HG03060 (cell line): ENCODE results near the gene SALL4.
"Not testable (repeated sequence)": the region's sequence is repeated elsewhere in the genome, so short reads cannot be mapped to it uniquely, and the experiment has no call there.

Experiments used
- ATAC-seq: cut with Tn5 transposase; IDR thresholded peaks from one replicate; pipeline ENCODE4 v1.9.1; 2021; ENCODE audit warnings: low read depth, moderate number of reproducible peaks; ENCODE audit not compliant: unreplicated experiment

Gene SALL4

DNA sequence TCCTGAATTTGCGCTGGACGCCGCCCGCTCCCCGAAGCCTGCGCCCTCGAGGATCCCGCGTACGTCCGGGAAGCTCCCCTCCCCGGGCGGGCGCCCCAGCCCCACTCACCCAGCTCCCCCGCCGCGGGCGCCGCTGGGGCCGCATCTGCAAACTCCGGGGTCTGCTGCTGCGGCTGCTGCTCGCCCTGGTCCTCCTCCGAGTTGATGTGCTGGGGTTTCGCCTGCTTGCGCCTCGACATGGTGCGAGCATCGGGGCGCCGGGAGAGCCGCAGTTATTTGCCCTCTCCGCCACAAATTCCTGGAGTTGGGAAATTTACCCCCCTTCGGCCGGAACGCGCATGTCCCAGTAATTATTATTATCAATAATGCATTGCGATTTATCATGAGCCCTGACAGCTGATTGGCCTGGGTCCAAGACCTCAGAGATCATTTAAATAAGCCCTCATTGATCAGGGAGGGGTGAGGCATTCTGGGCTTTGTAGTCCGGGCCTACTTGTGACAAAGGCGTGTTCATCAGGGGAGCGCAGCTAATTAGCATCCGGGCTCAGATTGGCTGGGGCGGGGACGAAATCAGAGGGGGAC lies at the start of gene SALL4:
Gene SALL4 (minus strand): TSS at position 352 of the 582 bp plus-strand sequence. CDS start 113 bp downstream, at position 239.
- no peak for ATAC-seq

DNA sequence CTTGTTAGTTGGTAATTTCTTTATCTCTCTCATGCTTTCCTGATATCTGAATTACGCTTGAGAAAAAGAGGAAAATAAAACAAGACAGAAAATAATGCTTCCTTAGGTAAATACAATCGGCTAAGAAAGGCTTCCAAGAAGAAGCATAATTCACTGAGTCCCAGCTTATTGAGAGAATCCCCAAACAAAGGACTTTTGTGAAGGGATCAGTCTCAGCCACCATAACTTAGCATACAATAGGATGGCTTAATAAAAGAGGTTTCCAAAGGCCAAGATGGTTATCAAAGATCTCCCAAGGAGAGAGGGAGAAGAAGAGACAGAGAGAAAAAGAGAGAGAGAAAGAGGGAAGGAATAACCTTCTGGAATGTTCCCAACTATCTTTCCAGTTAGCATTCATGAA lies 46.0 kb upstream of the SALL4 start:
- no peak for ATAC-seq

DNA sequence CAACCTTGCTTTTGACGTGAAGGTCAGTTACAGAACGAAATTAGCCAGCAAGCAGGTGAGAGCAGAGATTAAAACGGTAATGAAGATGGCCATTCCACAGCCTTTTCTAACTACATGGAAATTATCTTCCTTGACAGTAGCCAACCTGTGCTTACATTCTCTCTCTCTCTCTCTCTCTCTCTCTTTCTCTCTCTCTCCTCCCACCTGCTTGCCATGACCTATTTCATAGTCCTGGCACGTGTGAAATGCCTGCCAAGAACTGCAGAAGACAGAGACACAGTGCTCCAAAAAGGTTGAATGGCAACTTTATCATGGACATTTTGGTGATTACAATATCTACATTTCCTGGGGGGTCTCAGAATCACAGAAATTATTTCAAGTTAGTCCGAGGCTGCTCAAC lies 38.5 kb upstream of the SALL4 start:
- no peak for ATAC-seq

DNA sequence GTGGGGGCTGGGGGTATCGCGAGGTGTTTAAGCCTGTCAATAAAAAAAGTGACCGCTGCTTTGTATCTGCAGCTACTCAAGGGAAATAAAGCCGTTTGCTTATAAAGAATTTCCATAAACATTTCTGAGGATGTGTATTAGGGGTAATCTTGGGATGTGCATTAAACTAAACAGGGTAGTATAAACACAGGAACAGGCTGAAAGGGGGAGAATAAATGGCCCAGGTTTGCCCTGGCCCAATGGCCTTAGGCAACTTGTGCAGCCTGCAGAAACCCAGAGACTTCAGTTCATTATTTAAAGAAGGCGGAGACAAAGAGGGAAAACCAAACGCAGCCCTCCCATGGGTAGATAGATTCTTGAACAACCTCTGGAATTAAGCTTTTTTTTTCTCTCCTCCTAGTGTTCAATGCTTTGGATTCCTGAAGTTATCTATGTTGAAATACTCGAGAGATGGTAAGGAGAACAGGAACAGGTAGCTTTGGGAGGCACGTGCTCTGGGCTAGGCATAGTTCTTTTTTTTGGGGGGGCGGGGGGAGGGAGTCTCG lies 35.6 kb upstream of the SALL4 start:
- ATAC-seq = no peak

- no peak for ATAC-seq
Observed at GRCh38 chr20:51837436-51837835, 35.1 kb upstream of the SALL4 start.

DNA sequence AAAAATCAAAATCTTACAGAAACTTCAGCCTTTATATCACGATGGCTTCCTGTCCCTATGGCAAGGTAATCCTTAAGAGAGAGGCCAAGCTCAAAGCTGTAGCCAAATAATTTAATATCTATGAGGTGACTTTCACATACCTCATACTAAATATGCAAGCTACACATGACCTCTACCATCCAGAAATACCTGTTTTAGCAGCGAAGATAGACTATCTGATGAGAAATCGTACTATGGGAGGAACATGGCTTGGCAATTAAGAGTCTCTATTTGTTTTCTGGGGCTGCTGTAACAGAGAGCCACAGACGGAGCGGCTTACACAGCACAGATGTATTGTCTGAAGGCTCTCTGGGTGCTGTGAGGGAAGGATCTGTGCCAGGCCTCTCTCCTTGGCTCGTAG lies 31.0 kb upstream of the SALL4 start:
- ATAC-seq = no peak

DNA sequence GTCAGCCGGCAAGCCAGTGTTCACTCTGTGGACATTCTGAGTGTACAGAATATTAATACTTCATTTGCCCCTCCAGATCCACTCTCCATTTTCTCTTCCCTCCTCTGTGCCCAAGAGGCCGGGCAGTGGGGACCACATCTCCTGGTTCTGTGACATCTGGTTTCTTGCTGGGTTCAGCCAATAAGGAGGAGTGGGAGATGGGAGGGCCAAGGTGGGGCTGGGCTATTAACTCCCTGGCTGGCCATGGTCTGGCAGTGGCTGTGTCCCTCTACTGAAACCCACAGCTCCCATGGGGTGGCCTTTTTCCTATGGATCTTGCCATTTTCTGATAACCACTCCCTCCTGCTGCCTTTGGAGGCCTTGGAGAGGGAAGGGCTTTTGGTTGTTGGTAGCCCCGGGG lies 30.0 kb upstream of the SALL4 start:
- ATAC-seq = no peak

GRCh38 chr20:51831866-51832265 lies 29.5 kb upstream of the SALL4 start:
- ATAC-seq = no peak

DNA sequence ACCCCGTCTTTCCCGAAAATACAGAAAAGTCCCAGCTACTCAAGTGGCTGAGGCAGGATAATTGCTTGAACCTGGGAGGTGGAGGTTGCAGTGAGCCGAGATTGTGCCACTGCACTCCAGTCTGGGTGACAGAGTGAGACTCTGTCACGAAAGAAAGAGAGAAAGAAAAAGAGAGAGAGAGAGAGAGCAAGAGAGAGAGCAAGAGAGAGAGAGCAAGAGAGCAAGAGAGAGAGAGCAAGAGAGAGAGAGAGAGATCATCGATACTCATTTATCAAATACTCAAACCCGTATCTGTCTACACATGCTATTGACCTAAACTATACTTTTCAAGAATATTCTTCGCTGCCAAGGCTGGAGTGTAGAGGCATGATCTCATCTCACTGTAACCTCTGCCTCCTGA lies 28.2 kb upstream of the SALL4 start:
- ATAC-seq = no peak

DNA sequence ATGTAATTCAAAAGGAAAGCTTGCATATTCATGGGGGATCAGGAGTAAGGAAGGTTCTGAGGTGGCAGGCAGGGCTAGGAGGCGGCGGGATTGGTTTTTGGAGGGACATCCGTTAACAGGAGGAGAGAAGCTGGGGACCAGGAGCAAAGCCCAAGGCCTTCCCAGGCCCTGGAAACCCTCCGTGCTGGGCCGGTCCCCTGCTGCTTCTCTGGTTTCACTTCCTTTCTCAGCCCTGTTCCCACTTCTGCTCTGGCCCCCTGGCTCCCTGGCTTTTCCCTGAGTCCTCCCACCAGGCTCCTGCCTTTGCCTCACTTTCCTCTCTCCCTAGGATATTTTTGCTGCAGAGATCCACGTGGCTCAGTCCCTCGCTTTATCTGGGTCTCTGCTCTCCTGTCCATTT lies 26.4 kb upstream of the SALL4 start:
- no peak for ATAC-seq

DNA sequence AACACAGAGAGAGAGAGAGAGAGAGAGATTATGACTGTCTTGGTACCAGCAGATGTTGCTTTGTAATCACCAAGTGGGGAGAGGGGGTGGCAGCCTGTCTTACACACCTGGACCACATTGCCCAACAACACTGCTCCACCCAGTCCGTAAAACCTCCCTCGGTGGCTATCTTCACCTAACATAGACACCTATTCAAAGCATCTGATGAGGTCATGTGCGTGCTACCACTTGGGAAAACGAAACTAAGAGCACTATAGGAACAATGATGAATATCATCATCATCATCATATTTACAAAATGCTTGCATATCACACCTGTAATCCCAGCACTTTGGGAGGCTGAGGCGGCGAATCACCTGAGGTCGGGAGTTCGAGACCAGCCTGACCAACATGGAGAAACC lies 24.1 kb upstream of the SALL4 start:
- no peak for ATAC-seq

DNA sequence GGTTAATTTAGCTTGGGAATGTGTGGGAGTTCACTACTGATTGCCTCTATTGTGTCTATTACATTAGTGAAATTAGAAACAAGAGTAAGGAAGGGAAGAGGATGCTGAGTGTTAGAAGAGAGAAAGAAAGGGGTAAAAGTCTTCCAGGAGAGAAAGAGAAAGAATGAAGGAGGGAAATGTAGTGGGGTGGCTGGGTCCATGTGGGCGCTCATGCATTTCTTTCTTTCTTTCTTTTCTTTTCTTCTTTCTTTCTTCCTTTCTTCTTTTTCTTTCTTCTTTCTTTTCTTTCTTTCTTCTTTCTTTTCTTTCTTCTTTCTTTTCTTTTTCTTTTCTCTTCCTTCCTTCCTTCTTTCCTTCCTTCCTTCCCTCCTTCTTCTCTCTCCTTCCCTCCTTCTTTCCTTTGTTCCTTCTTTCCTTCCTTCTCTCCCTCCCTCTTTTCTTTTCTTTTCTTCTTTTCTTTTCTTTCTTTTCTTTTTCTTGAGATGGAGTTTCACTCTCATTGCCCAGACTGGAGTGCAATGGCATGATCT lies 16.2 kb upstream of the SALL4 start:
- no peak for ATAC-seq

DNA sequence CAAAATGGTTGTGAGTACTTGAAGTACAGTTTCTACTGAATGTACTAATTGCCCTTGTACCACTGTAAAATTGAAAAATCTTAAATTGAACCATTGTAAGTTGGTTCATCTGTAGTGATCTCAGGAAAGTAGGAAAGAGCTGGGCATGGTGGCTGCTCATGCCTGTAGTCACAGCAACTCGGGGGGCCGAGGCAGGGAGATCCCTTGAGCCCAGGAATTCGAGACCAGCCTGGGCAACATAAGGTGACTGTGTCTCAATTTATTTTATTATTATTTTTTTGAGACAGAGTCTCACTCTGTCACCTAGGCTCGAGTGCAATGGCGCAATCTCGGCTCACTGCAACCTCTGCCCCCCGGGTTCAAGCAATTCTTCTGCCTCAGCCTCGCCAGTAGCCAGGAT lies 14.5 kb upstream of the SALL4 start:
- ATAC-seq = not testable (repeated sequence)

DNA sequence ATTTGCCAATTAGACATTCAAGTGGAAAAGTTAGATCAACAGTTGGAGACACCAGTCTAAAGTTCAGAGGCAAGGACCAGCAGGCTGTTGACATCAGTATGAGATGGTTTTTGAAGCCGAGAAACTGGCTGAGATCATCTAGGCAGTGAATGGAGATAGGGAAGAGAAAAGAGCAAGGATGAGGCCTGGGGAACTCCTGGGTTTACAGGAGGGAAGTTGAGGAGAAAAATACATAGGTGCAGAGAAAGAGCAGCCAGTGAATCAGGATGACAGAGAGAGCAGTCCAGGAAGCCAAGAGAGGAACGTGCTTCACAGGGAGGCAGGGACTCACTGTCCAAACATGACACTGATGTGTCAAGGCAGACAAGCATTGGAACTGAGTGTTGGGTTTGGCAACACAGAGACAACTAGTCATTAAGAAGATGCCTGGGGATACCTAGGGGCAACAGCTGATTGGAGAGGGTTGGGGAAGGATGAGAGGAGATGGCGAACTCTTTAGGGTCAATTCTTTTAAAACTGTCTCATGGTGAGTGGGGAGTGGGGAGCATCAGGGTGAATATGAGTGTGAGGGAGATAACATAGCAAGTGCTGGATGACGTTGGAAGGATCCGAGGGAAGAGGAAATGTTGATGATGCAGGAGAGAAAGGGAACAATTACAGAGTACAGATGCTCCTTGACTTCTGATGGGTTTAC lies 13.2 kb upstream of the SALL4 start:
- no peak for ATAC-seq

GRCh38 chr20:51812861-51813260 lies 10.5 kb upstream of the SALL4 start:
- no peak for ATAC-seq

- ATAC-seq = no peak
Observed at GRCh38 chr20:51811514-51812128, 9.3 kb upstream of the SALL4 start.

- no peak for ATAC-seq
Observed at GRCh38 chr20:51811042-51811355, 8.7 kb upstream of the SALL4 start.

DNA sequence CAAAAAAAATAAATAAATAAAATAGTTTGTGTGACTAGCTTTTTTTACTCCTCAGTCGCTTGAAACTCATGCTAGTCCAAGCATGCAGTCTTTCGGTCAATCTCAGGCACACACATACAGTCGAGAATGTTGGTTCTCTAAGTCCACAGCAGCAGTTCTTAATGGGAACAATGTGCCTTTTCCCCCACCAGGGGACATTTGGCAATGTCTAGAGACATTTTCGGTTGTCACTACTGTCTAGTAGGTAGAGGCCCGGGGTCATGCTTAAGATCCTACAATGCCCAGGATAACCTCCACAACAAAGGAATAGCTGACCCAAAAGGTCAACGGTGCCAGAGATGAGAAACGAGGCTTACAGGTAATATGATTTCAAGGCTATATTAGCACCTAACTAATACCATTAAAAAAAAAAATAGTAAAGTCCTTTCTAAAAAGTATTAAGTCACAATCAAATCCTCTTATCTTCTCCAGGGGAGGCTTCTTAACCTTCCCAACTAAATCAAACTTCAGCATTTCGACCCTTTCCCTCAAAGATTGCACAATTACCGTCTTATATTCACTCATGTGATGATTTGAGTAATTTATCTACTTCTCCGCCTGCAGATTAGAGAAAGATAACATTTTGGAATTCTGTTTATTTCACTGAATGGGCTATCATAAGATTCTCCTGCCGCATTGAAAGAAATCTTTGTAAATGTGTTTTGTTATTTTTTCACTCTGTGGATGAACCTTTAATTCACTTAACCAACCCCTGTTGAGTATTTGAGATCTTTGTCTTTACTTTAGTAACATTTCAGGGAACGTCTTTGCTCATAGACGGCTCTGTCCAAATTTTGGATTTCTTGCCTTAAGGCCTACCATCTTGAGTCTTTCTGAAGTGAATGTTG lies 8.1 kb upstream of the SALL4 start:
- no peak for ATAC-seq

- ATAC-seq = no peak
Observed at GRCh38 chr20:51807720-51808250, 5.5 kb upstream of the SALL4 start.

DNA sequence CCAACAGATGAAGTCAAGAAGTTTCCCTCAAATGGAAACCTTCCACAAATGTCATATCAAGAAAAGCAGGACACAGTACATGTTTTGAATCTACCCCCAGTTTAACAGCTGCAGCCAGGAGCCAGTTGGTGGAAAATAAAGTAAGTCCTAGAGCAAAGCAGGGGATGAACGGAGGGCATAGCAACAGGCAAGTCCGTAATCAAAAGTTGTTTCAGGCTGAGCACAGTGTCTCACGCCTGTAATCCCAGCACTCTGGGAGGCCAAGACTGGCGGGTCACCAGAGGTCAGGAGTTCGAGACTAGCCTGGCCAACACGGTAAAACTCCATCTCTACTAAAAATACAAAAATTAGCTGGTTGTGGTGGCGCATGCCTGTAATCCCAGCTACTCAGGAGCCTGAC lies 2.4 kb upstream of the SALL4 start:
- no peak for ATAC-seq
